B cell (primary cell): Measurements from ENCODE around the gene MRPS2. TPM values are rescaled to one million over a fixed set of nuclear protein-coding genes. Genes with fewer than 3 reads are reported as not detected.

ENCODE experiments used
- ATAC-seq: fragments of 200-7000 bp; cut with Tn5 transposase; one replicate; pipeline ENCODE4 v1.10.0; 2021; ENCODE audit warnings: low read depth, mild to moderate bottlenecking, moderate number of reproducible peaks, moderate library complexity
- CTCF ChIA-PET: fragments of 350-600 bp; sonication (Branson Sonifier 250); formaldehyde crosslinking; loops from one replicate; lab custom pipeline; 2021; ENCODE audit warnings: antibody characterized with exemption, inconsistent platforms; lab: Charles Lee
- POLR2A ChIA-PET: fragments of 350-600 bp; sonication (Branson Sonifier 250); formaldehyde crosslinking; loops from one replicate; lab custom pipeline; 2021; ENCODE audit warnings: antibody characterized with exemption; lab: Charles Lee
- DNase-seq: peaks from one replicate; pipeline ENCODE4 v3.0.0; 2013
- H2AFZ ChIP-seq: 2 replicates; pipeline ENCODE4 v1.6.1; 2012; ENCODE audit warnings: mild to moderate bottlenecking, low read depth, low read length; ENCODE audit not compliant: insufficient read depth, poor library complexity, severe bottlenecking
- H3K27ac ChIP-seq, 2 donors: 1 replicate in 1 of 2; 2 replicates in 1 of 2; pipeline ENCODE4 v1.5.1; 2012 to 2013; ENCODE audit warnings: low read length in 2 of 2, mild to moderate bottlenecking in 2 of 2, moderate library complexity in 1 of 2
- H3K27me3 ChIP-seq, 4 experiments: fragments of 200-600 bp in 1 of 4; sonication (generic) in 1 of 4; replicated peaks in 1 of 4; 1 replicate in 2 of 4; 2 replicates in 2 of 4; pipeline versions ENCODE4 v1.6.1 to v1.7.0; 2013 to 2016; ENCODE audit warnings: low read length in 3 of 4, mild to moderate bottlenecking in 2 of 4, mixed read lengths in 1 of 4, moderate library complexity in 1 of 4; ENCODE audit not compliant: insufficient read depth in 4 of 4, control insufficient read depth in 3 of 4; ENCODE audit errors: control extremely low read depth in 1 of 4
- H3K36me3 ChIP-seq, 2 experiments: replicated peaks in 1 of 2; 1 replicate in 1 of 2; 2 replicates in 1 of 2; pipeline versions ENCODE4 v1.6.1 to v1.7.1; 2013; ENCODE audit warnings: low read length in 1 of 2; ENCODE audit not compliant: insufficient read depth in 2 of 2, control insufficient read depth in 1 of 2; ENCODE audit errors: control extremely low read depth in 1 of 2, extremely low read depth in 1 of 2
- H3K4me1 ChIP-seq, 2 donors: fragments of 200-600 bp in 1 of 2; sonication (generic) in 1 of 2; 1 replicate in 1 of 2; 2 replicates in 1 of 2; pipeline versions ENCODE4 v1.5.1 to v1.6.1; 2013 to 2017; ENCODE audit warnings: low read length in 2 of 2; ENCODE audit not compliant: control insufficient read depth in 2 of 2, insufficient read depth in 2 of 2
- H3K4me2 ChIP-seq: replicated peaks from 2 replicates; pipeline ENCODE3; 2012; ENCODE audit warnings: mild to moderate bottlenecking, low read depth, low read length; ENCODE audit not compliant: poor library complexity, severe bottlenecking
- H3K4me3 ChIP-seq, 5 experiments: fragments of 200-600 bp in 1 of 5; sonication (generic) in 1 of 5; 1 replicate in 3 of 5; 2 replicates in 2 of 5; pipeline versions ENCODE4 v1.5.1 to v1.7.0; 2011 to 2016; ENCODE audit warnings: low read length in 4 of 5, mild to moderate bottlenecking in 4 of 5, low read depth in 2 of 5, control low read depth in 1 of 5, moderate library complexity in 1 of 5; ENCODE audit not compliant: insufficient read depth in 1 of 5; ENCODE audit errors: control extremely low read depth in 1 of 5, extremely low read depth in 1 of 5
- H3K79me2 ChIP-seq: fragments of 200-600 bp; sonication (generic); one replicate; pipeline ENCODE4 v1.6.0; 2016; ENCODE audit warnings: low read length; ENCODE audit not compliant: control insufficient read depth, insufficient read depth
- H3K9ac ChIP-seq: fragments of 200-600 bp; sonication (generic); 2 replicates; pipeline ENCODE4 v1.6.1; 2017; ENCODE audit warnings: mild to moderate bottlenecking, low read length, moderate library complexity
- H3K9me3 ChIP-seq, 3 donors: one replicate each; pipeline versions ENCODE4 v1.6.1 to v1.7.1; 2013; ENCODE audit warnings: low read length in 2 of 3; ENCODE audit not compliant: control insufficient read depth in 2 of 3, insufficient read depth in 1 of 3; ENCODE audit errors: control extremely low read depth in 1 of 3
- H4K20me1 ChIP-seq: 2 replicates; pipeline ENCODE4 v1.6.0; 2012; ENCODE audit warnings: mild to moderate bottlenecking, low read length; ENCODE audit not compliant: insufficient read depth, control insufficient read depth, poor library complexity, severe bottlenecking
- H3K27ac Mint-ChIP-seq: one replicate; pipeline ENCODE4 v1.8.0; 2021; ENCODE audit warnings: mixed read lengths
- H3K27me3 Mint-ChIP-seq: one replicate; pipeline ENCODE4 v1.8.0; 2021; ENCODE audit warnings: mixed read lengths
- H3K4me1 Mint-ChIP-seq: one replicate; pipeline ENCODE4 v1.8.0; 2021; ENCODE audit warnings: mixed read lengths
- H3K4me3 Mint-ChIP-seq: one replicate; pipeline ENCODE4 v1.8.0; 2021; ENCODE audit warnings: mixed read lengths
- H3K9me3 Mint-ChIP-seq: one replicate; pipeline ENCODE4 v1.8.0; 2022; ENCODE audit warnings: mixed read lengths; ENCODE audit not compliant: insufficient read depth
- CTCF ChIP-seq: fragments of 200-600 bp; IDR thresholded peaks from one replicate; pipeline ENCODE4 v1.8.0; 2022; ENCODE audit warnings: antibody characterized with exemption, mild to moderate bottlenecking
- EZH2 ChIP-seq: IDR thresholded peaks from 2 replicates; pipeline ENCODE4 v1.6.1; 2012; ENCODE audit warnings: borderline replicate concordance, low read depth, mild to moderate bottlenecking, moderate library complexity, low read length; ENCODE audit not compliant: insufficient read depth, poor library complexity, severe bottlenecking
- WGBS: methylation state at CpG from one replicate; pipeline ENCODE4 v1.1.5; 2013; ENCODE audit warnings: missing lambda C conversion rate; ENCODE audit not compliant: insufficient coverage; 5-methylcytosine and 5-hydroxymethylcytosine counted together
- intact Hi-C: fragments of 100-400 bp; cut with micrococcal nuclease; formaldehyde crosslinking; loops from one replicate; pipeline ENCODE4 v1.10.0; 2022
- polyA plus RNA-seq: library from polyadenylated mRNA; depleted of rRNA; stranded (reverse); fragments of >200 nt; gene quantifications from 2 replicates; pipeline ENCODE4 v1.2.3, GENCODE V29; 2012
- total RNA-seq, 2 donors: library from RNA; stranded (reverse); fragments of 120-200 nt in 1 of 2; gene quantifications; 1 replicate in 1 of 2; 2 replicates in 1 of 2; pipeline versions ENCODE4 v1.2.3 to v1.2.4, GENCODE V29; 2013 to 2022

MRPS2 gene
- total and polyA plus RNA-seq, 2 donors (not counting 1 experiment from before 2014, with no cell fraction given): 26.7 to 55.1 TPM

GRCh38 chr9:135516132-135516860, 15.8 kb downstream of the MRPS2 start:
- H3K79me2 ChIP-seq: no peaks in the 10 kb centered on the region
- Mint-ChIP-seq H3K4me1 (no peaks in the 10 kb centered on the region), H3K9me3 (no peaks in the 10 kb centered on the region), H3K27ac (no peak overlapping the region), H3K27me3 (peaks cover 8% of the 10 kb centered on the region), H3K4me3 (no peak overlapping the region)
- CTCF ChIA-PET: no interaction called here
- H2AFZ ChIP-seq: no peak overlapping the region
- intact Hi-C loops: no loop called here
- H3K4me3 ChIP-seq: no peak overlapping the region
- POLR2A ChIA-PET: no interaction called here
- no peak overlapping the region for H3K27ac ChIP-seq
- H3K36me3 ChIP-seq: no peaks in the 10 kb centered on the region
- H3K9ac ChIP-seq: no peak overlapping the region
- no peak overlapping the region for H3K4me2 ChIP-seq
- no peaks in the 10 kb centered on the region for H3K9me3 ChIP-seq
- WGBS: 59% methylated on average over 23 of the region's 25 CpGs
- TF ChIP-seq CTCF (no peak), EZH2 (no peak)
- no peak for ATAC-seq
- no peaks in the 10 kb centered on the region for H3K4me1 ChIP-seq
- no peak for DNase-seq
- H4K20me1 ChIP-seq: no peaks in the 10 kb centered on the region
- no peaks in the 10 kb centered on the region for H3K27me3 ChIP-seq

DNA sequence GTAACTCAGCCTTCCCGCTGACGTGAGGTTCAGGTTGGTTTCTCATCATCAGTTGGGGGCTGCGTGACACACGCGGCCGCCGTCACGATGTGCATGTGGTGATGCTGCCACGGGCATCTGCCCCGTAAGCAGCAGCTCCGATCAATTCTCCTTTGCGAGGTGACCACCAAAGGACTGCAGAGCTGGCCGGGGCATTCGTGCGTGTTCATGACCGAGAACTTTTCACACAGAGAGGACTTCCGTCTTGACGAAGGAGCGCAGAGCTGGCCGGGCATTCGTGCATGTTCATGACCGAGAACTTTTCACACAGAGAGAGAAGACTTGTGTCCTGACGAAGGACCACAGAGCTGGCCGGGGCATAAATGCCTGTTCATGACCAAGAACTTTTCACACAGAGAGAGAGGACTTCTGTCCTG, 16.9 kb downstream of the MRPS2 start:
- no peak overlapping the region for H3K4me3 ChIP-seq
- Mint-ChIP-seq H3K4me1 (no peaks in the 10 kb centered on the region), H3K27ac (no peak overlapping the region), H3K4me3 (no peak overlapping the region), H3K9me3 (no peaks in the 10 kb centered on the region), H3K27me3 (peaks cover 8% of the 10 kb centered on the region)
- H4K20me1 ChIP-seq: no peaks in the 10 kb centered on the region
- DNase-seq (no peak), ATAC-seq (no peak)
- H3K4me2 ChIP-seq: no peak overlapping the region
- H3K9ac ChIP-seq: no peak overlapping the region
- H2AFZ ChIP-seq: no peak overlapping the region
- intact Hi-C loops: no loop called here
- ChIA-PET POLR2A (no interaction called here), CTCF (no interaction called here)
- no peaks in the 10 kb centered on the region for H3K9me3 ChIP-seq
- no peaks in the 10 kb centered on the region for H3K79me2 ChIP-seq
- 96% methylated on average over 24 of the region's 24 CpGs for WGBS
- H3K27me3 ChIP-seq: no peaks in the 10 kb centered on the region
- TF ChIP-seq CTCF (no peak), EZH2 (no peak)
- no peak overlapping the region for H3K27ac ChIP-seq
- no peaks in the 10 kb centered on the region for H3K36me3 ChIP-seq
- H3K4me1 ChIP-seq: no peaks in the 10 kb centered on the region
